H1 (cell line): ENCODE data around the gene BMPR1A. TPM values are rescaled to one million over a fixed set of nuclear protein-coding genes. Genes with fewer than 3 reads are reported as not detected.
A peak's percentile ranks its signal among the peaks of the same experiment; 100 is the strongest.

ENCODE experiments used
- CTCF ChIA-PET: fragments of 300-600 bp; sonication (Branson Sonifier 250); formaldehyde crosslinking; loops from one replicate; lab custom pipeline; 2021; ENCODE audit not compliant: partially characterized antibody; lab: Charles Lee
- POLR2A ChIA-PET: fragments of 300-600 bp; sonication (Branson Sonifier 250); formaldehyde crosslinking; loops from one replicate; lab custom pipeline; 2021; ENCODE audit warnings: inconsistent platforms; ENCODE audit not compliant: partially characterized antibody; lab: Charles Lee
- DNase-seq, 2 experiments: peaks; one replicate each; pipeline versions ENCODE4 v3.0.0 to v3.0.0-alpha.2; 2010 to 2022; ENCODE audit warnings: low spot score in 2 of 2, low read depth in 1 of 2, mixed read lengths in 1 of 2
- FAIRE-seq: peaks from 2 replicates; lab custom pipeline; 2011; peaks lifted over from hg19 to GRCh38; lab: Jason Lieb, UNC
- H2AFZ ChIP-seq: 2 replicates; pipeline ENCODE4 v1.8.1; 2012; ENCODE audit warnings: low read length, inconsistent platforms
- H2AK5ac ChIP-seq: 2 replicates; pipeline ENCODE4 v1.6.1; 2013; ENCODE audit warnings: low read depth, low read length
- H2BK120ac ChIP-seq: replicated peaks from 2 replicates; pipeline ENCODE3; 2013; ENCODE audit warnings: low read depth, low read length, inconsistent platforms
- H2BK12ac ChIP-seq: 2 replicates; pipeline ENCODE4 v1.6.1; 2013; ENCODE audit warnings: low read depth, low read length
- H2BK15ac ChIP-seq: 2 replicates; pipeline ENCODE4 v1.6.1; 2013; ENCODE audit warnings: low read length
- H2BK20ac ChIP-seq: 2 replicates; pipeline ENCODE4 v1.6.1; 2013; ENCODE audit warnings: low read length
- H2BK5ac ChIP-seq: 2 replicates; pipeline ENCODE4 v1.6.1; 2013; ENCODE audit warnings: low read depth, low read length
- H3K14ac ChIP-seq: 2 replicates; pipeline ENCODE4 v1.6.1; 2013; ENCODE audit warnings: inconsistent platforms; ENCODE audit not compliant: insufficient read length
- H3K18ac ChIP-seq: 2 replicates; pipeline ENCODE4 v1.6.1; 2013; ENCODE audit warnings: low read length; ENCODE audit errors: extremely low read depth
- H3K23ac ChIP-seq: 2 replicates; pipeline ENCODE4 v1.6.1; 2013; ENCODE audit warnings: inconsistent platforms; ENCODE audit not compliant: insufficient read length
- H3K23me2 ChIP-seq: 2 replicates; pipeline ENCODE4 v1.6.1; 2013; ENCODE audit warnings: low read depth, low read length
- H3K27ac ChIP-seq: 2 replicates; pipeline ENCODE4 v1.6.1; 2011; ENCODE audit warnings: low read depth, low read length, inconsistent platforms
- H3K27me3 ChIP-seq, 4 experiments: replicated peaks in 1 of 4; 1 replicate in 1 of 4; 2 replicates in 3 of 4; pipeline versions ENCODE4 v1.6.1 to v1.8.1; 2011 to 2013; ENCODE audit warnings: low read length in 3 of 4, mild to moderate bottlenecking in 3 of 4, inconsistent platforms in 2 of 4, mixed read lengths in 2 of 4, moderate library complexity in 1 of 4; ENCODE audit not compliant: control insufficient read depth in 3 of 4, insufficient read depth in 3 of 4; ENCODE audit errors: extremely low read depth in 1 of 4
- H3K36me3 ChIP-seq, 4 experiments: 2 replicates each; pipeline versions ENCODE4 v1.6.1 to v1.8.1; 2011 to 2013; ENCODE audit warnings: mild to moderate bottlenecking in 4 of 4, low read length in 3 of 4, moderate library complexity in 2 of 4, control low read depth in 1 of 4, inconsistent platforms in 1 of 4; ENCODE audit not compliant: insufficient read depth in 4 of 4, control insufficient read depth in 2 of 4
- H3K4ac ChIP-seq: replicated peaks from 2 replicates; pipeline ENCODE3; 2013; ENCODE audit warnings: low read length, low read depth, mixed read lengths, inconsistent platforms; ENCODE audit not compliant: insufficient read length
- H3K4me1 ChIP-seq, 4 experiments: replicated peaks in 1 of 4; 1 replicate in 1 of 4; 2 replicates in 3 of 4; pipeline versions ENCODE4 v1.6.1 to v1.8.1; 2011 to 2013; ENCODE audit warnings: low read length in 3 of 4, inconsistent platforms in 2 of 4, mixed read lengths in 1 of 4; ENCODE audit not compliant: insufficient read depth in 4 of 4, control insufficient read depth in 3 of 4
- H3K4me2 ChIP-seq, 2 experiments: 2 replicates each; pipeline versions ENCODE4 v1.6.1 to v1.8.1; 2011 to 2013; ENCODE audit warnings: low read depth in 2 of 2, low read length in 2 of 2, control low read depth in 1 of 2, inconsistent platforms in 1 of 2, mild to moderate bottlenecking in 1 of 2; ENCODE audit not compliant: insufficient read depth in 1 of 2
- H3K4me3 ChIP-seq, 4 experiments: fragments of 200-600, 300-600 bp in 1 of 4; sonication (generic), shearing (Covaris generic), sonication (Bioruptor Twin) in 1 of 4; 2 replicates each; pipeline versions ENCODE4 v1.5.1 to v1.8.1; 2011 to 2016; ENCODE audit warnings: low read length in 4 of 4, low read depth in 3 of 4, control low read depth in 2 of 4, inconsistent platforms in 2 of 4, mild to moderate bottlenecking in 2 of 4, mixed read lengths in 1 of 4, moderate library complexity in 1 of 4; ENCODE audit not compliant: insufficient read depth in 2 of 4; ENCODE audit errors: extremely low read depth in 1 of 4
- H3K56ac ChIP-seq: replicated peaks from 2 replicates; pipeline ENCODE3; 2013; ENCODE audit warnings: low read depth, mild to moderate bottlenecking, mixed read lengths, low read length, inconsistent platforms; ENCODE audit not compliant: insufficient read length
- H3K79me1 ChIP-seq: 2 replicates; pipeline ENCODE4 v1.6.1; 2013; ENCODE audit warnings: low read depth, low read length, control low read depth
- H3K79me2 ChIP-seq, 2 experiments: 2 replicates each; pipeline versions ENCODE4 v1.6.1 to v1.8.1; 2012 to 2013; ENCODE audit warnings: low read length in 2 of 2, mild to moderate bottlenecking in 2 of 2, inconsistent platforms in 1 of 2; ENCODE audit not compliant: insufficient read depth in 2 of 2, control insufficient read depth in 1 of 2
- H3K9ac ChIP-seq, 4 experiments: replicated peaks in 1 of 4; 1 replicate in 1 of 4; 2 replicates in 3 of 4; pipeline versions ENCODE4 v1.6.1 to v1.8.1; 2011 to 2013; ENCODE audit warnings: low read depth in 3 of 4, low read length in 3 of 4, control low read depth in 2 of 4, mild to moderate bottlenecking in 2 of 4, moderate library complexity in 2 of 4, inconsistent platforms in 1 of 4; ENCODE audit errors: extremely low read depth in 1 of 4
- H3K9me3 ChIP-seq, 2 experiments: 2 replicates each; pipeline versions ENCODE4 v1.6.1 to v1.8.1; 2012 to 2013; ENCODE audit warnings: mild to moderate bottlenecking in 2 of 2, moderate library complexity in 2 of 2, control low read depth in 1 of 2, inconsistent platforms in 1 of 2, low read depth in 1 of 2, low read length in 1 of 2, mixed read lengths in 1 of 2; ENCODE audit not compliant: insufficient read depth in 2 of 2
- H4K20me1 ChIP-seq, 2 experiments: replicated peaks in 1 of 2; 2 replicates each; pipeline versions ENCODE3 to v1.8.1; 2011 to 2013; ENCODE audit warnings: inconsistent platforms in 2 of 2, low read length in 2 of 2, mild to moderate bottlenecking in 1 of 2; ENCODE audit not compliant: insufficient read depth in 2 of 2, control insufficient read depth in 1 of 2
- H4K5ac ChIP-seq: 2 replicates; pipeline ENCODE4 v1.6.1; 2013; ENCODE audit warnings: low read length, low read depth, mixed read lengths, inconsistent platforms; ENCODE audit not compliant: insufficient read length
- H4K8ac ChIP-seq: 2 replicates; pipeline ENCODE4 v1.8.0; 2013; ENCODE audit warnings: mild to moderate bottlenecking, moderate library complexity, low read length, inconsistent platforms; ENCODE audit not compliant: insufficient read depth; ENCODE audit errors: extremely low read depth
- H4K91ac ChIP-seq: replicated peaks from 2 replicates; pipeline ENCODE3; 2013; ENCODE audit warnings: low read length, mixed read lengths, inconsistent platforms; ENCODE audit not compliant: insufficient read length
- PHF8 ChIP-seq: fragments of 200-600 bp; sonication (generic); conservative IDR thresholded peaks from 2 replicates; pipeline ENCODE4 v1.7.1; 2012; ENCODE audit warnings: low read depth, mild to moderate bottlenecking, inconsistent platforms, low read length, moderate library complexity
- WGBS, 2 experiments: shearing (Covaris generic) in 1 of 2; methylation state at CpG; one replicate each; pipeline versions ENCODE4 v1.1.6 to v1.1.7; 2013 to 2015; ENCODE audit warnings: low lambda C conversion rate in 2 of 2, mixed read lengths in 2 of 2, inconsistent platforms in 1 of 2, low coverage in 1 of 2, missing lambda C conversion rate in 1 of 2; ENCODE audit not compliant: insufficient replicate concordance in 2 of 2, insufficient coverage in 1 of 2, insufficient read length in 1 of 2; ENCODE audit errors: extremely low coverage in 1 of 2, missing lambda C conversion rate in 1 of 2; 5-methylcytosine and 5-hydroxymethylcytosine counted together
- polyA plus RNA-seq, 7 experiments: library from polyadenylated mRNA; depleted of rRNA in 3 of 7; stranded (reverse) in 5 of 7; unstranded in 2 of 7; fragments of >200 nt in 5 of 7; fragments of 200-250 nt in 2 of 7; gene quantifications; 1 replicate in 5 of 7; 2 replicates in 1 of 7; 4 replicates in 1 of 7; pipeline versions ENCODE4 v1.2.1 to v1.2.3, GENCODE V29; 2011 to 2013; ENCODE audit warnings: missing spikeins in 2 of 7, mixed read lengths in 2 of 7
- total RNA-seq: library from RNA; stranded (reverse); fragmentation: NEBNext Ultra II Directional; extraction: Animal tissue kit (Norgen Biotek cat#: 25700); gene quantifications from 2 replicates; pipeline ENCODE4 v1.2.1, GENCODE V29; 2021
- TF ChIP-seq, protein P1 (sequence below): IDR thresholded peaks from 2 replicates; pipeline ENCODE4 v1.6.1; 2011; ENCODE audit warnings: low read length, improper control_type of control experiment

BMPR1A gene
- total and polyA plus RNA-seq, 2 of the 8 experiments (the other 6 are each of a cell fraction or from before 2014, with no cell fraction given): 34.4 to 129 TPM

DNA sequence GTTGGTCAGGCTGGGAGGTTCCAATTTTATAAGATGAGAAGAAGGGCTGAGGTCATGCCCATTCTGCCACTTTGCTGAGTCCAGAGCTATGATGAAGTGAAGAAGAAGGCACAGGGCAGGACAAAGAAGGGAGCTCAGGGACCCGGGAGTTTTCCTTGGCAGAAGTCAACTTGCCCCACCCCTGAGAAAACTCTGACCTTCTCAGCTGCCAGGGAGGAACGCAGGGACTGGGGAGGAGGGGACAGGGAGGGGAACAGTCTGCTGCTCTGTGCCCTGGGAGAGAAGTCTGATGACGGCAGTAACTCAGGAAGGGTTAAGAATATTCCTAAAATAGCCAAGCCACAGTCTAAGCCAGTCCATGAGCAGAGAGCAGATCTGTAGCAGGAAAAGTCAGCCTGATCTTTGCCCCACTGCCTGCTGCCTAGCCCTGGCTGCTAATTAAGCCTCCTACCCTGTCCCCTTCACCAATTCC lies 223.6 kb downstream of the BMPR1A start:
- no peak overlapping the region for H3K4ac ChIP-seq
- H3K36me3 ChIP-seq: no peaks in the 10 kb centered on the region
- H4K8ac ChIP-seq: peak overlapping the region; percentile 45; the same call in 1 of the 2 replicates
- WGBS, 2 experiments: 92% methylated on average over 3 of the region's 3 CpGs; no CpG with 5 or more reads in 1 of the 2 experiments
- no peak overlapping the region for H3K56ac ChIP-seq
- no peak overlapping the region for H3K14ac ChIP-seq
- no peak overlapping the region for H2BK20ac ChIP-seq
- H2AK5ac ChIP-seq: no peak overlapping the region
- no peak overlapping the region for H3K23ac ChIP-seq
- H4K20me1 ChIP-seq: no peaks in the 10 kb centered on the region
- H3K18ac ChIP-seq: no peak overlapping the region
- ChIA-PET POLR2A (interaction anchor here (0.6 to 1.2 kb wide), 2 partner anchors 10 to 32 kb away, joined by 3 read pairs; no protein-coding TSS in a partner anchor), CTCF (interaction anchor here (0.6 to 2.8 kb wide), 7 partner anchors 12 to 341 kb away, joined by 3 to 12 read pairs (median 3); partner anchors contain the start of gene ADIRF)
- H3K4me1 ChIP-seq: peaks cover 0 to 2% (median 0%) of the 10 kb centered on the region in 4 experiments; a peak in 1 of 7 replicates
- no peak overlapping the region for H3K4me3 ChIP-seq
- no peak overlapping the region for H3K9ac ChIP-seq
- H3K9me3 ChIP-seq: no peaks in the 10 kb centered on the region
- FAIRE-seq: no peak
- H3K27me3 ChIP-seq: no peaks in the 10 kb centered on the region
- no peak overlapping the region for H4K91ac ChIP-seq
- no peaks in the 10 kb centered on the region for H3K23me2 ChIP-seq
- no peak overlapping the region for H2BK120ac ChIP-seq
- H3K79me2 ChIP-seq: no peaks in the 10 kb centered on the region
- H4K5ac ChIP-seq: no peak overlapping the region
- no peak overlapping the region for H3K27ac ChIP-seq
- no peak for DNase-seq
- H2AFZ ChIP-seq: no peak overlapping the region
- H2BK15ac ChIP-seq: no peak overlapping the region
- no peak overlapping the region for H2BK12ac ChIP-seq
- no peaks in the 10 kb centered on the region for H3K79me1 ChIP-seq
- H3K4me2 ChIP-seq: no peak overlapping the region
- no peak overlapping the region for H2BK5ac ChIP-seq
- no peak for TF ChIP-seq PHF8
- TF ChIP-seq, protein P1, sequence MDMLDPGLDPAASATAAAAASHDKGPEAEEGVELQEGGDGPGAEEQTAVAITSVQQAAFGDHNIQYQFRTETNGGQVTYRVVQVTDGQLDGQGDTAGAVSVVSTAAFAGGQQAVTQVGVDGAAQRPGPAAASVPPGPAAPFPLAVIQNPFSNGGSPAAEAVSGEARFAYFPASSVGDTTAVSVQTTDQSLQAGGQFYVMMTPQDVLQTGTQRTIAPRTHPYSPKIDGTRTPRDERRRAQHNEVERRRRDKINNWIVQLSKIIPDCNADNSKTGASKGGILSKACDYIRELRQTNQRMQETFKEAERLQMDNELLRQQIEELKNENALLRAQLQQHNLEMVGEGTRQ: no peak
